Transverse colon (tissue), 4 donors: ENCODE measurements around the gene NUAK2. TPM values are rescaled to one million over a fixed set of nuclear protein-coding genes. Genes with fewer than 3 reads are reported as not detected.

Experiments
- DNase-seq: peaks from one replicate; pipeline ENCODE4 v3.0.0-alpha.2; 2019
- H3K27ac ChIP-seq, 4 donors: fragments of 200-600 bp; sonication (generic); 2 replicates each; pipeline ENCODE4 v1.5.1; 2016 to 2018; ENCODE audit warnings: inconsistent platforms in 4 of 4
- H3K27me3 ChIP-seq: fragments of 200-600 bp; sonication (generic); 2 replicates; pipeline ENCODE4 v1.5.1; 2017; ENCODE audit warnings: inconsistent platforms
- H3K36me3 ChIP-seq, 4 donors: fragments of 200-600 bp; sonication (generic); 2 replicates each; pipeline ENCODE4 v1.5.1; 2017 to 2019; ENCODE audit warnings: inconsistent platforms in 4 of 4
- H3K4me1 ChIP-seq, 4 donors: fragments of 200-600 bp; sonication (generic); 2 replicates each; pipeline ENCODE4 v1.5.1; 2017 to 2020; ENCODE audit warnings: inconsistent platforms in 4 of 4
- H3K4me3 ChIP-seq, 4 donors: fragments of 200-600 bp; sonication (generic); 1 replicate in 1 of 4; 2 replicates in 3 of 4; pipeline versions ENCODE4 v1.5.1 to v1.6.1; 2017 to 2019; ENCODE audit warnings: inconsistent platforms in 4 of 4
- H3K9me3 ChIP-seq, 2 donors: fragments of 200-600 bp; sonication (generic); 2 replicates each; pipeline ENCODE4 v1.5.1; 2017 to 2019; ENCODE audit warnings: inconsistent platforms in 2 of 2
- EP300 ChIP-seq: sonication (generic); formaldehyde crosslinking; IDR thresholded peaks from one replicate; pipeline ENCODE4 v1.6.1; 2017; ENCODE audit warnings: antibody characterized with exemption, low read depth
- POLR2A ChIP-seq: fragments of 450-650 bp; IDR thresholded peaks from one replicate; pipeline ENCODE4 v1.6.1; 2016; ENCODE audit warnings: antibody characterized with exemption, mild to moderate bottlenecking, moderate library complexity
- POLR2AphosphoS5 ChIP-seq, 3 donors: sonication (generic); formaldehyde crosslinking; IDR thresholded peaks; one replicate each; pipeline ENCODE4 v1.6.1; 2016; ENCODE audit warnings: antibody characterized with exemption in 3 of 3
- WGBS, 2 donors: methylation state at CpG; one replicate each; pipeline ENCODE4 v1.1.5; 2018; ENCODE audit warnings: low coverage in 1 of 2; 5-methylcytosine and 5-hydroxymethylcytosine counted together
- in situ Hi-C, 4 donors: fragments of 200-750 bp; cut with MboI; loops; one replicate each; pipeline versions ENCODE4 v1.15.0 to v1.15.1; 2017; ENCODE audit warnings: low sequenced_read_pairs in 3 of 4, low pct_ligation_motif_present in 1 of 4, low pct_unique_long_range_greater_than_20kb in 1 of 4
- intact Hi-C: fragments of 100-400 bp; cut with DNase I; formaldehyde crosslinking; loops from one replicate; pipeline ENCODE4 v1.15.1; 2023; ENCODE audit warnings: low total_unique reads
- total RNA-seq, 4 donors: library from RNA; depleted of rRNA; stranded (reverse); fragments of >200 nt; gene quantifications; one replicate each; pipeline ENCODE4 v1.1.0, GENCODE V29; 2016
- TF ChIP-seq, protein P1 (sequence below), 5 experiments: fragments of 200-600 bp in 3 of 5; fragments of 450-650 bp in 2 of 5; sonication (generic) in 3 of 5; IDR thresholded peaks; 1 replicate in 2 of 5; 2 replicates in 3 of 5; pipeline ENCODE4 v1.5.1; 2016 to 2017; ENCODE audit warnings: antibody characterized with exemption in 5 of 5, inconsistent platforms in 3 of 5, mild to moderate bottlenecking in 2 of 5, moderate library complexity in 1 of 5

NUAK2 gene
- total RNA-seq, 4 donors from 2014 or later: 12.5 to 46.8 (median 24.4) TPM

DNA sequence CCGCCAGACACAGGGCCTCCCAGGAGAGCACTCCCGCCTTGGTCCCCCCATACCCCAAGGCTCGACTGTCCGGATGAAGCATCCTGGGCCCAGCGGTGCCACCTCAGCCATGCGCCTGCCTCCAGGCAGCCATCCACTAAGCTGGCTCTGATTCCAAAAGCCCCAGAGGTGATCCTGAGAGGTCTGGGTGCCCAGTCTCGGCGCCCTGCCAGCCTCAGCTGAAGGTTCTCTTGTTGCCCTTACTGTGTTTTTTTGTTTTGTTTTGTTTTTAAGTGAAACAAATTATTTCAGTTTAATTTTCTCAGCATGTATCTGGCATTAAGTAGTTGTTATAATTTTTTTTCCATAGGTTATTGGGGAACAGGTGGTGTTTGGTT is 44.9 kb downstream of the NUAK2 start:
- in situ Hi-C loops: loop anchor here in 3 of 4 donors (5.0 to 10.0 kb wide), 3 partner anchors 46 to 51 kb away; partner anchors contain the start of gene NUAK2 (in 2 of the 3)

DNA sequence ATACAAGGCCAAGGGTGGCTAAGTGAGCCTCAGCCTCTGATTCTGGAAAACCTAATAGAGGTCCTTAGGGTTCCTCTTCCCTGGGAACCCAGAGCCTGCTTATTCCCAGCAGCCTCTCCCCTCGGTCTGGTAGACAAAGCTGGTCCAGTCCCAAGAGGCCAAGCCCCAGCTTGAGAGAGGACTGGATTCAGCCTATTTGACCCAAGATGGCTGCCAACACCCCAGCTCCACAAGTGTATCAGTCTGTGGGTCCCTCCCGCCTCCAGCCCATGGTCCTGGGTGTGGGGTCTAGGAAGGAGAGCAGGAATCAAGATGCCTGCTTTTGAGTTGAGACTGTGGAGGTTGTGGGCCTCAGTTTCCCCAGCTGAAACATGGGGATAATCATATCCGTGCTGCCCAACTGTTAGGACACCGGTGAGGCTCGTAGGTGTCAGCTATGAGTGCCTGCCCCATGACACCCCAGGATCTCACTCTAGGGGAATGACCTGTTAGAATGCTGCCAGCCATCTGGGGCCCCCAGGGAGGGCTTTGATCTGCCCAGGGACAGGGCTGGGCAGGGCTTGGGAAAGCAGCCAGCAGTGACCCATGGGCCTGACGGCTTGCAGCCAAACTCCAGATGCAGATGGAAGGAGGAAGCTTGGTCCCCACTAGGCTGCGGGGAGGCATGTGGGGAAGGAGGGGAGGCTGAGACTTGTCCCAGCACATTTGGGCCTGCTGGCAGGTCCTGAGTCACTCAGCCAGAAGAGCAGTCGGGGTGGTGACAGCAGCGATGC is 45.4 kb downstream of the NUAK2 start:
- H3K9me3 ChIP-seq: no peaks in the 10 kb centered on the region
- 79% methylated on average over 9 of the region's 9 CpGs; no CpG with 5 or more reads in 1 of the 2 donors for WGBS, 2 donors
- no peak for TF ChIP-seq EP300
- no peak for TF ChIP-seq POLR2AphosphoS5 (IDR thresholded peaks at IDR 0.05)
- no peak for TF ChIP-seq POLR2A
- TF ChIP-seq, protein P1, sequence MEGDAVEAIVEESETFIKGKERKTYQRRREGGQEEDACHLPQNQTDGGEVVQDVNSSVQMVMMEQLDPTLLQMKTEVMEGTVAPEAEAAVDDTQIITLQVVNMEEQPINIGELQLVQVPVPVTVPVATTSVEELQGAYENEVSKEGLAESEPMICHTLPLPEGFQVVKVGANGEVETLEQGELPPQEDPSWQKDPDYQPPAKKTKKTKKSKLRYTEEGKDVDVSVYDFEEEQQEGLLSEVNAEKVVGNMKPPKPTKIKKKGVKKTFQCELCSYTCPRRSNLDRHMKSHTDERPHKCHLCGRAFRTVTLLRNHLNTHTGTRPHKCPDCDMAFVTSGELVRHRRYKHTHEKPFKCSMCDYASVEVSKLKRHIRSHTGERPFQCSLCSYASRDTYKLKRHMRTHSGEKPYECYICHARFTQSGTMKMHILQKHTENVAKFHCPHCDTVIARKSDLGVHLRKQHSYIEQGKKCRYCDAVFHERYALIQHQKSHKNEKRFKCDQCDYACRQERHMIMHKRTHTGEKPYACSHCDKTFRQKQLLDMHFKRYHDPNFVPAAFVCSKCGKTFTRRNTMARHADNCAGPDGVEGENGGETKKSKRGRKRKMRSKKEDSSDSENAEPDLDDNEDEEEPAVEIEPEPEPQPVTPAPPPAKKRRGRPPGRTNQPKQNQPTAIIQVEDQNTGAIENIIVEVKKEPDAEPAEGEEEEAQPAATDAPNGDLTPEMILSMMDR (IDR thresholded peaks at IDR 0.05): no peak
- H3K27me3 ChIP-seq: no peaks in the 10 kb centered on the region
- in situ Hi-C loops (loop anchor here in 3 of 4 donors (5.0 to 10.0 kb wide), 3 partner anchors 46 to 51 kb away; partner anchors contain the start of gene NUAK2 (in 2 of the 3)), intact Hi-C loops (no loop called here)
- no peak overlapping the region for H3K4me3 ChIP-seq
- H3K4me1 ChIP-seq: peaks cover 0 to 26% (median 11%) of the 10 kb centered on the region in 4 donors
- no peak for DNase-seq
- H3K36me3 ChIP-seq: no peaks in the 10 kb centered on the region
- peak overlapping the region; percentile 9 to 56 (median 52) for H3K27ac ChIP-seq

More for the DNA sequence above, 44.9 kb downstream of the NUAK2 start:
- Histone ChIP-seq H3K27me3 (no peaks in the 10 kb centered on the region), H3K9me3 (no peaks in the 10 kb centered on the region), H3K4me1 (peaks cover 0 to 22% (median 11%) of the 10 kb centered on the region in 4 donors), H3K4me3 (no peak overlapping the region), H3K27ac (no peak overlapping the region), H3K36me3 (no peaks in the 10 kb centered on the region)
- TF ChIP-seq POLR2A: no peak
- no peak for TF ChIP-seq POLR2AphosphoS5 (IDR thresholded peaks at IDR 0.05)
- TF ChIP-seq, protein P1 (IDR thresholded peaks at IDR 0.05): no peak
- TF ChIP-seq EP300: no peak
- 70 to 98% methylated on average over 2 to 8 of the region's 8 CpGs for WGBS, 2 donors
- intact Hi-C loops: no loop called here
- DNase-seq: no peak

DNA sequence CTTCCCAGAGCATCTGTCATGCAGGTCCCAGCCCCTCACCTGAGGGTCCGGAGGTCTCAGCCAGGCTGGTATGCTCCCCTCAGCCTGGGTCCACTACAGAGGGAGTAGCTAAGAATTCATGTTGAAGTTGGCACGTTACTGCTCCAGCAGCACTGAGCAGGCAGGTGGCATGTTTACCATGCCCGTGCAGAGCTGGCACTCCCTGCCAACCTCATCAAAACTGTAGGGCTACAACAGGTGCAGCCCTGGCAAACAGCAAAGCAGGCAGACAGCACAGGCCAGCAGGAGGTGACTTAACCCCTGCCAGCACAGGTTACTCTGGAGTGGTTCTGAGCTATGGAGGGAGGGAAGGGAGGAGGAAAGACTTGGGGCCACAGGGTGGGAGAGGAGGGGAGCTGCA is 46.4 kb downstream of the NUAK2 start:
- peak overlapping the region; percentile 9 to 56 (median 52) for H3K27ac ChIP-seq
- no peak overlapping the region for H3K4me3 ChIP-seq
- 31 to 40% methylated on average over 1 to 3 of the region's 3 CpGs for WGBS, 2 donors
- H3K36me3 ChIP-seq: no peaks in the 10 kb centered on the region
- peaks cover 0 to 28% (median 18%) of the 10 kb centered on the region in 4 donors for H3K4me1 ChIP-seq
- no peaks in the 10 kb centered on the region for H3K9me3 ChIP-seq
- intact Hi-C loops: no loop called here
- in situ Hi-C loops: loop anchor here in 3 of 4 donors (5.0 to 10.0 kb wide), 3 partner anchors 47 to 52 kb away; partner anchors contain the start of gene NUAK2 (in 2 of the 3)
- TF ChIP-seq POLR2AphosphoS5 (IDR thresholded peaks at IDR 0.05) (peak in 2 of 3 donors; percentile 74 to 78), EP300 (no peak)
- TF ChIP-seq, protein P1 (IDR thresholded peaks at IDR 0.05): peak in 1 of 5 experiments; percentile 32
- H3K27me3 ChIP-seq: no peaks in the 10 kb centered on the region
- peak; percentile 74 for DNase-seq

DNA sequence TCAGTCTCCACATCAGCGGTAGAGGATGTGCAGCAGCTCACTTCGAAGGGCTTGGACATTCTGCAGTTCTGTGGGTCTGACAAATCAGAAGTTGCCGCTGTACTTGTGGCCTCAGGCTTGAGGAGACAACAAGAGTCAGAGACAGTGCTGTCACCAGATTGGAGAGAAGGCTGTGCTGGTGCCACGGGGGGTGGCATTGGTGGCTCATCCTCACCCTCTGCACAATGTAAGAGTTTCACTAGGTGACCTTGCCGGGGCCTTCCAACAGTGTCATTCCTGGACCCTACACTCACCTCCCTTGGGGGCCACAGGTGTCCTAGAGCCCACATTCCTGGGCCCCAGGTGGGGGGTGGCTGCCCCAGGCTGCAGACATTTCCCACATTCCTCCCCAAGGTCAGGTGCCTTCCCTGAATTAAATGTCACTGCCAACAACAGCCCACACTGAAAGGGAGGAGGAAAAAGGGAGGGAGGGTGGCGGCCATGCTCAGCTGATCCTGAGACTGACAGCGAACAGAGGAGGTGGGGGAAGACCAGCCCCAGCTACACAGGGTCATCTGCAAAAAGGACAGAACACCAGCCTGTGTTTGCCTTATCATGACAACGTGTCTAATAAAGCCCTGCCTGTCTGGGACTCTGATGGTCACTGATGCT is 47.4 kb downstream of the NUAK2 start:
- H3K27ac ChIP-seq: peak overlapping the region in 3 of 4 donors; percentile 10 to 53 (median 11)
- intact Hi-C loops (no loop called here), in situ Hi-C loops (loop anchor here in 2 of 4 donors (5.0 to 10.0 kb wide), 2 partner anchors 51 to 53 kb away; partner anchors contain the start of gene NUAK2 (in 1 of the 2))
- no peaks in the 10 kb centered on the region for H3K9me3 ChIP-seq
- WGBS, 2 donors: 61% methylated on average over 8 of the region's 8 CpGs; no CpG with 5 or more reads in 1 of the 2 donors
- TF ChIP-seq, protein P1 (IDR thresholded peaks at IDR 0.05): no peak
- TF ChIP-seq POLR2A (no peak), EP300 (no peak), POLR2AphosphoS5 (IDR thresholded peaks at IDR 0.05) (no peak)
- DNase-seq: no peak
- peaks cover 0 to 28% (median 18%) of the 10 kb centered on the region in 4 donors for H3K4me1 ChIP-seq
- no peak overlapping the region for H3K4me3 ChIP-seq
- no peaks in the 10 kb centered on the region for H3K36me3 ChIP-seq
- H3K27me3 ChIP-seq: no peaks in the 10 kb centered on the region
